Stimulated activated CD4-positive, alpha-beta T cell treated with anti-CD3 and anti-CD28 coated beads, Interleukin-15, amount 100 ng/mL, for 1 hour (primary cell): ENCODE results near the gene WNT11.
A peak's percentile ranks its signal among the peaks of the same experiment; 100 is the strongest.

ENCODE experiments used
- DNase-seq, 2 donors: peaks; one replicate each; pipeline ENCODE4 v3.0.0-alpha.2; 2020; ENCODE audit warnings: low read depth in 1 of 2, low spot score in 1 of 2

WNT11 gene

DNA sequence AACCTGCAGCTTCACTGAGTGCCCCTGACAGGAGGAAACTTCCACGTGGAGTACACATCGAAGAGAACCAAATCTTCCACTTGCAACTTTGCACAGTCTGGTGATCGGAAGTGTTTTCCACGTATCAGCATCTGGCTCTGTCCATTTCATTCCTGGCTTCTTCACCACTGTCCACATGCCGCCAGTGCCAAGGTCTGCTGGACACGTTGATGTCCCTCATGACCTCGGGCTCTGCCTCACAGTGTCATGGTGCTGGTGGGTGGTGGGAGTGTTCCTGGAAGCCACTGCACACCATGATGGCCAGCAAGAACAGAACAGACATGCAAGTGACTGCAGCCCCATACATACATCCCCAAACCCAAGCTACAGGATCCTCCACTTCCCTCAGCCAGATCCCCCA lies 48.4 kb downstream of the WNT11 start:
- DNase-seq = no peak

DNA sequence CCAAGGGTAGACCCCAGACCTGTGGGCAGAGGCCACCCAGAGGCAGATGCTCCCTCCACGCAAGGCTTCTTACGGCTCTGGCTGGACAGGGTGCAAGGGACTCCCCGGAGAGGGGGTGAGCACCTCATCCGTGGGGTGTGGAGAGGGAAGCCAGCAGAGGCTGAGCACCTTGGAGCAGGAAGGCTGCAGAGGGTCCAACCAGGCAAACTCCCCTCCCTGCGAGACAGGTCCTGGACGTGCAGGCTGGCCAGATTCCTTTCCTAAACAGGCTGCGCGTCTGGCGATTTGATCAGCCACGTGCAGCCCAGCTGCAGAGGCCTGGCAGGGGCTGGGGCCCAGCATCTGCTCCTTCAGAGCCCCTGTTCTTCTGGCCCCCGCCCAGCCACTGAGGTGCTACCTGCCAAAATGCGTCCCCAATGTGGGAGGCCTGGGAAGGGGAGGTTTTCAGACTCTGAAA lies 49.3 kb downstream of the WNT11 start:
- no peak for DNase-seq

DNA sequence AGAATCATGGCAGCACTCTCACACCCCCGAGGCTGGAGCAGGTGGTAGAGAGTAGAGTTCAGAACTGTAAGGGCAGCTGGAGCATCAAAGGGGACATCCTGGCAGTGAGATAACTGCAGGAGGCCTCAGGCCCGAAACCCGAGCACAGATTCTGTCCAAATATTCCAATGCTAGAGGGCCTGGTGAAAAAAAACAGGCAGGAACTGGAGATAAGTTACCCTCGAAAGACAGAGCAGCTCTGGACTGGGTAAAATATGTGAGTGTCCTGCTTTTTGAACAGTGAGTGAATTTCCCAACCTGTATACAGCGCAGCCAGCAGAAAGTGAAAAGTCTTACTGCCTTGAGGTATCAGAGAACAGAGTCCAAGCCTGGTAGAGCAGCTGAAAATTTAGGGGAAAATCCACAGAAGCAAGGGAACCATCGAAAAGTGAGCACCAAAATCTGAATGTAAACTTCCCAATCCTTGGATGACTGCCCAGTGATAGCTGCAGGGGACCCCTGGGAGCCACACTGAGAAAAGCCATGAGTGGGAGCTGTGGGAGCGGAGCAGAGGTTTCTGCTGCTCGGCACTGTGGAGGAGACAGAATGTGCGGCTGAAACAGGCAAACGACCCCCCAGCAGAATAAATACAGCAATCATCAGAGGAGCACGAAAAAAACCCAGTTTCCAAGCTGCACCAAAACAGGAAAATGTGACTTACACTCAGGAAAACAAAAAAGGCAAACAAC lies 50.6 kb downstream of the WNT11 start:
- no peak for DNase-seq

DNA sequence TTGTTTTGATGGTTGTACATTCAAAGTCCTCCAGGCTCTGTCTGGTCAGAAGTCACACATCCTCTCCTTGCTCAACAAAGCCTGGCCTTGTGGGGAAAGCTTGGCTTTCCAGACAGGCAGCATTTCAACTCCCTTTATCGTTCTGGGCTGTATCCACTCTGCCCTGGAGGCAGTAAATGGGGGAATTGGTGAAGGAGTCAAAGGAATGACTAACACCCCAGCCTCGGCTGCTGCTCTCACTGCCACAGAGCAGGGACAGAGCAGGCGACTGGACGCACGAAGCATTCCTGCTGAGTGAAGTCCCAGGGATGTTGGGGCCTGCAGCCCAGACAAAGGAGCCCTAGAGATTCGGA lies 52.8 kb downstream of the WNT11 start:
- DNase-seq = no peak

DNA sequence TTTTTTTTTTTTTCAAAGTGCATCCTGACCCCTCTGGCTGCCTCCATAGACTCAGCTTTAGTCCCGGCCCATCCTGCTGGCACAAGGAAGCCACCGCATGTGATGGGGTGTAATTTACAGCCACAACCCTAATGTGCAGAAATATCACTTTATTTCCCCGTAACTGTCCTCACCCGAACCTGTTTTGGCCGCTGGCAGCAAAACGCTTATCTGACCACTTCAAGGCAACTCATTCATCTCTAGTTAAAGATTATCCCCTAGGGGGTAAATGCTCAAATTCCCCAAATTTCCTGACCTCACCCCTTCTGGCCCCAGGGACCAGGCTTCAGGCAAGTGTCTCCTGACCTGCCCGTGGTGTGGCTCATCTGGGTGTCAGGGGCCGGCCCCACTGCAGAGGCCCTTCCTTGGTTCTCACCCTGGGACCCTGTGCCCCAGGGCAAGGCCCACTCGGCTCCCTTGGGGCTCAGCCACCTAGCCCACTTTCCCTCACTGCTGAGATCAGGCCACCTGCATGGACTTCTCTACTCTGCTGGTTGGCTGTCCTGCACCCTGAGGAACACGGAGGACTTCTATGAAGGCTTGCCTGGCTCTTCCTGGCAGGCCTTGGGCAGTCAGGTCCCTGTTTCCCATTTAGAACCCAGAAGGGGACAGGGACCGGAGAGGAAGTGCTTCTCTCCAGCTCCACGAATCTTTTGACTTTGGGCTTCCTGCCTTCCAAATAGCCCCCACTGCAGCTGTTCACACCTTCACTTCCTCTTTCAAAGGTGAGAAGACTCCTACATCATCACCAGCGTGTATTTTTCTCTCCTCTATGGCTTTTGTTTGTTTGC lies 53.3 kb downstream of the WNT11 start:
- no peak for DNase-seq

DNA sequence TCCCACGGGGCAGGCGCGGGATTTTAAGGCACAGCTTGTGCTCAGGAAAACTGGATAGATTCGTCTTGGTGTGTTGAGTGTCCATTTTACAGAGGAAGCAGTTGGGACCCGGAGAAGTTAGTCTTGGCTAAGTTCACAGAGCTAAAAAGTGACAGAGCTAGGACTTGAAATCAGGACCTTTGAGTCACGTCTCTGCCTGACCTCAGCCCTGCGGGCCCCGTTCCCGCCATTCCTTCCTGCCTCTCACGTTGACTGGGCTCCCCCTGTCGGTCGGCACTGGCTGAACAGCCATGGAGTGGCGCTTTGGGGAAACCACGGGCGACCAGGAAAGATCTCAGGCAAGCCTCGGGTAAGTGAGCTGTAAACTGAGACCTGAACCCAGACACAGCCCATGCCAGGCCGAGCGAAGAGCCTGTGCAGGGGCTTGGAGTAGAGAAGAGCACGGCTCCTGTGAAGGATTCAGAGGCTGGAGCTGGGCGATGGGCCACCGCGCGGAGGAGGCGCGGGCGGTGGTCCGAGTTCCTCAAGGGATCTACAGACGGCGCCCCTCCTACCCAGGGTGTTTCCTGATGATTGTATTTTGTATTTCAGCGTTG lies 54.1 kb downstream of the WNT11 start:
- peak; percentile 55 to 77 for DNase-seq

DNA sequence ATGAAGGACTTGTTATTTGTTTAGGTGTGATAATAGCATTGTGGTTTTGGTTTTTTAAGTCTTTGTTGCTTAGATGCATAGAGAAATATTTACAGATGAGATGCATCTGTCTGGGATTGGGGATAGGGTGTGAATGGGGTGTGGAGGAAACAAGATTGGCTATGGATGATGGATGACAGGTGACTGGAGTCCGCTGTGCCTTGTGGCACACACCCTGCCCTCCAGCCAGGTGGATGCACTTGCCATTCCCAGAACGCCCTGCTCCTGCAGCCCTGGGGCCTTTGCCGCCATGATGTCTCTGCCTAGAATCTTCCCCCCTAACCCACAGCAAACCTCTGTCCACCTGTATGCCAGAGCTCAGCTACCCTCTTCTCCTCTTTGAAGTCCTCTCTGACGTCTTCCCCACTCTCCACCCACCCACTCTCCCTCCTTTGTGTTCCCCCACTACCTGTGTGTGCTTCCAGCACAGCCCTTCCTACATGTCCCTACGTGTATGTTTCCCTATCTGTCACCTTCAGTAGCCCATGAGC lies 54.7 kb downstream of the WNT11 start:
- no peak for DNase-seq

DNA sequence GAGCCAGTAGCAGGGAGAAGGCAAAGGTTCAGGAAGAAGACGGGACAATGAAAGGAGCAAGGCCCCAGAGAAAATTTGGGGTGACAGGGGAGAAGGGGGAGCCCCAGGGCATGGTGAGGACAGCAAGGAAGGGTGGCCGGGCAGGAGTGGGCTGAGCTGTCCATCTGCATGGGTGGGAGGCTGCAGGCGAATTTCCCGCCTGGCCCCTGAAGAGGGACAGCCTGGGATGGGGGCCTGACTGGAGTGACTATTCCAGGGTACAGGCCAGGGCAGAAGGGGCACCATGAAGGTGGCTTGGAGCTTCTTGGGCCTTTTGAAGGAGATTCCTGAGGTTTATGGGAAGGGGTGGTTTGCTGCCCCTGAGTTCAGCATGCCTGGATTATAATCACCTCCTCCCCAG lies 56.2 kb downstream of the WNT11 start:
- DNase-seq = no peak

DNA sequence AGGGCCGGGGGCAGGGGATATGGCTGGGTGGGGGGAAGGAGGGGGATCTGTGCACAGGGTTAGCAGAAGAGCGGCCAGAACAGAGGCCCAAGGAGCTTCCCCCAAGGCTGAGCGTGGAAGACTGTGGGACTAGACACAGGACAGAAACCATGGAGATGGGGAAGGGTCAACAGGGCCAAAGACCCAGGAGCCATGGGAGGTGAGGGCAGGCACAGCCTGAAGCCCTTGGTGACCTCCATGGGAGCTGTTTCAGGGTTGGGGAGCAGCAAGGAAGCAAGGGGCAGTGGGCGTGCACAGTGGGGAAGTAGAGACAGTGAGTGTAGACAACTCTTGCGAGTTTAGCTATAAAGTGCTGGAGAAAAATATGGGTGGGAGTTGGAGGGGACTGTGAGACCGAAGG lies 56.6 kb downstream of the WNT11 start:
- DNase-seq = no peak

DNA sequence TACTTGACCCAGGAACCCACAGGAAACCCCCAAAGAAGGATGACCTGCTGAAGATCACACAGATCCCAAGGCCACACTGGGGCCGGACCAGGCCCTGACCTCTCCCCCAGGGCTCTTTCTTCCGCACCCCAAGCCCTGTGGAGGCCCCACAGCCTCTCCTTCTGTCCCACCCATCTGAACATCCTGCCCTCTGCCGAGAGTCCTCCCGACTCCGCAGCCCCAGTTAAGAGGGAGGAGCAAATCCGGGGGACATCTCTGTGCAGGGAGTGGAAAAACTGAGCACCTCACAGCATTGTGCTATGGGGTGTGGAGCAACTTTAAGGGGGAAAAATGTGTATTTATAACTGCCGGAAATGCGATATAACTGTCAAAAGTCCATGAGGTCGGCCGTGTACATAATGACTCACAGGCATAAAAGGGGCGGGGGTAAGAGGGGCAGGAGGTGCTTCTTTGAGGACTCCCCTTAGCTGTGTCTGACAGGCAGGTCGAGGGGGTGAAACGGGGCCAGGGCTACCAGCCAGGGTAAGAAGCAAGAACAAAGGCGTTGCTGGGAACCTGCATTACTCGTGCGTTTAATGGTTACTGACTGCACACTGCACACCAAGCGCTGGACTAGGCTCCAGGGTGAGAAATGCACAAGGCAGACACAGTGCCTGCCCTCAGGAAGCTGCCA lies 57.2 kb downstream of the WNT11 start:
- no peak for DNase-seq

DNA sequence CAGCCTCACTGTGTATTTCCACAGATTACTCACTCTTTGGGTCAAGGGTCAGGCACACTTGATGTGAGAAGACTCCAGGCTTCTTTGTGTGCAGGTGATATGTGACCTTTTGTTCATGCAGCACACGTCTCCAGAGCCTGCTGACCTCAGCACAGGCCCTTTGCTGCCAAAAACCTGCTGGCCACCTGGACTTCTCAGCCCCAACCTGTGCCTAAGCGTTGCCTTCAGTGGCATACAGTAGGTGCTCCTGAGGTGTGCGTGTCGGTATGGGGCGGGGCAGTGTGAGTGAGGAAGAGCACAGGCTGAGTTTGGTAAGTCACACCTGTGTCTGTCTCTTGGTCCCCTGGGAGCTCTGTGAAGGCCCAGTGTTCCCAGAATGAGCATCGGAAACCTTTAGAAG lies 58.1 kb downstream of the WNT11 start:
- DNase-seq = no peak

DNA sequence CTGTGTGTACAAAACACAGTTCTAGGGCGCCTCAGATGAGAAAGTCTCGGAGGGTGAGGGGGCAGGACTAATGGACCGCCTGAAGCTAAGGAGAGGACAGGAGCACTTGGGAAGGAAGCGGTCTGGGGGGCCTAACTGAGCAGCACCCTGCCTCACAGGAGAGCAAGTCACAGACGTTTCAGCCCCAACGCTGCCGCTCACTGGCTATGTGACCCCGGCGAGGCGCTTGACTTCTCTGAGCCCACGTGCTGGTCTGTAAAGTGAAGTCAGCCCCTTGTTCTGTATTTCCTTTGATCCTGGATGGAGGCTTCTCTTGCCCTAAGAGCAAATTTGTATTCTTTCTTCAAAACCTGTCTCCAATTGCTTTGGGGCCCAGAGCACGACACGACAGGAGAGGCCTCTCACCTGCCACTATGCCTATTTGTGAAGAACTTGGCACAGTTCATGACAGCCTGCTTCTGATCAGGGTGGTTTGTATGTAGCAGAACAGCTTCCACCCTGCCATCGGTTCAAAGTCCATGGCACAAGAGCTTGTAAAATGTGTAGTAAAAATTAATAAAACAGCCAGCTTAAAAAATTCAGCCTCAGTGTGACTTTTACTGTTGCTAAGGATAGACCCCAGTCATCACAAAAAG lies 59.1 kb downstream of the WNT11 start:
- DNase-seq = no peak

DNA sequence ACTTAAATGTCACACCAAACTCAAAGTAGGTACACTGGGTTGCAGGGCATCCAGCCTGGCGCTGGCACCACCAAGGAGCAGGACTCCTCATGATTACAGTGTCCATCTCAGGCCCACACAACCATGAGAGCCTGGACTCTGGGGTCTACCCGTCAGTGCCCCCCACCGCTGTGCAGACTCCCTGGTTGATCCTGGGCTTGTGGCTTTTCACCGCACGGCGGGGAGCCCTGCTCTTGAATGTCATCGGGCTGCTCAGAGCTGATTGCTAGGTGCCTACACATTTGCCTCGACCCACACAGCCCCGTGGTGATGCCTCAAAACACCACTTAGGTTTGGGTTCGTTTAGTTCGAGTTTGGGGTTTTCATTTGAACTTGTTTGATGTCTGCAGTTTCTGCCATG lies 63.0 kb downstream of the WNT11 start:
- no peak for DNase-seq

DNA sequence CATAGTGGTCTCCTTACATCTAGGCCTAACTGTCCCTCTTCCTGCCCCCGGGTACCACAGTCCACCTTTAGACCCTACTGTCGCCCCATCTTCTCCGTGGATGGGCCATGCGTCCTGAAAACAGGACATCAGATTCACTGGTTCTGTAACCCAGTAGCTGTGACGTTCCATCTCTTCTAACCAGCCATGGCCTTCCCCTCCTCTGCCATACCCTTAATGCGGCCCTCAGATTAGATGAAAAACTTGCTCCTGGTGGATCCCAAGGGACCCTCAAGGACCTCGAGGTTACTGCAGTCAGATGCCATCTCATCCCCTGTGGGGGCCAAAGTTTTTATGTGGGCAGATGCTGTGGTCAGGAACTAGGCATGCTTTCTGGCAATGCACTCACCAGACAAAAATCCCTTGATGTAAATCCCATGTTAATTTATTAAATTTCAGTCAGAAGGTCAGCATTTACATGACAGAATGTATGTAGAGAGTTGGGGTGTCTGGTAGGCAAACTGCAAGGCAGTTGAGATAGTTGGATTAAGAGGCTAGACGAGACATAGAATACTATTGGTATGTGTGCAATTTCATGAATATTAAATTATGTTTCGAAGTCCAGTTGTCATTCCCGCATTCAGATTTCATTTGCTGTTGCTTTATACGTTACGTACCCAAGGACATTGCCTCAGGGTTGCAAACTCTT lies 64.3 kb downstream of the WNT11 start:
- no peak for DNase-seq

DNA sequence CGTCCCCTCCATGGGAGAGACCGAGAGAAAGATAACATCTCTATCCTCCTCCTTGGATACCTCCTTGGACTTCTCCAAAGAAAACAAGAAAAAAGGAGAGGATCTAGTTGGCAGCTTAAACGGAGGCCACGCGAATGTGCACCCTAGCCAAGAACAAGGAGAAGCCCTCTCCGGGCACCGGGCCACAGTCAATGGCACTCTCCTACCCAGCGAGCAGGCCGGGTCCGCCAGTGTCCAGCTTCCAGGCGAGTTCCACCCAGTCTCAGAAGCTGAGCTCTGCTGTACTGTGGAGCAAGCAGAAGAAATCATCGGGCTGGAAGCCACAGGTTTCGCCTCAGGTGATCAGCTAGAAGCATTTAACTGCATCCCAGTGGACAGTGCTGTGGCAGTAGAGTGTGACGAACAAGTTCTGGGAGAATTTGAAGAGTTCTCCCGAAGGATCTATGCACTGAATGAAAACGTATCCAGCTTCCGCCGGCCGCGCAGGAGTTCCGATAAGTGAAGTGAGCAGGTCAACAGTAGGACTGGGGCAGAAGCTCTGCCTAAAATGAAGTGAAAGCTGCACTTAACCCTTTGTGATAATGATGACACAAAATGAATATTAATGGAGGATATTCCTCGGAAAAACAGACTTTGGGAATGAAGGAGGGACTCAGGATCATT lies 65.3 kb downstream of the WNT11 start:
- no peak for DNase-seq

DNA sequence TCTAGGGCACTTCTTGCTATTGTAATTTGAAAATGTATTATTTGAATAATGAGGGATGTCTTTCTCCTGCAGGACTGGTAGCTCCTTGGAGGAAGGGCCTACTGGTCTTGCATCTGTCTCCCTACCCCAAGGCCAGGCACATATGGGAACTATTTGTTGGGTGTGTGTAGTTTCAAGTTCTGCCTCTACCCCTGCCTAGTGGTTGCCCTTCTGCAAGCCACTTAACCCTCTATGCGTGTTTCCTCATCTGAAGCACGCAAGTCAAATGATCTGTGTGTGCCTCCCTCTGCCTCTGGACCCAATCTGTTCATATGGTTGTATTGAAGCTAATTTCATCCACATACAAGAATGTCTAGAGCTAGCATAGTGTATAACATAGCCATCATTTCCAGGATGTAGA lies 67.0 kb downstream of the WNT11 start:
- no peak for DNase-seq
